Tibial nerve (tissue), 4 donors: ENCODE data around the gene ACTL6A. TPM values are rescaled to one million over a fixed set of nuclear protein-coding genes. Genes with fewer than 3 reads are reported as not detected.

Source experiments
- DNase-seq, 2 donors: peaks; one replicate each; pipeline ENCODE4 v3.0.0-alpha.2; 2019; ENCODE audit warnings: low spot score in 2 of 2
- H3K27ac ChIP-seq, 4 donors: fragments of 200-600 bp; sonication (generic) in 3 of 4; one replicate each; pipeline ENCODE4 v1.5.1; 2017 to 2019; ENCODE audit warnings: mild to moderate bottlenecking in 1 of 4
- H3K27me3 ChIP-seq, 2 donors: fragments of 200-600 bp; sonication (generic) in 1 of 2; one replicate each; pipeline versions ENCODE4 v1.5.1 to v1.6.0; 2017 to 2019
- H3K36me3 ChIP-seq, 3 donors: fragments of 200-600 bp; sonication (generic); one replicate each; pipeline ENCODE4 v1.5.1; 2018 to 2019
- H3K4me1 ChIP-seq, 4 donors: fragments of 200-600 bp; sonication (generic) in 3 of 4; one replicate each; pipeline ENCODE4 v1.5.1; 2017 to 2019
- H3K4me3 ChIP-seq, 4 donors: fragments of 200-600 bp; sonication (generic) in 3 of 4; one replicate each; pipeline ENCODE4 v1.5.1; 2017 to 2019; ENCODE audit warnings: mild to moderate bottlenecking in 1 of 4, moderate library complexity in 1 of 4
- H3K9me3 ChIP-seq, 4 donors: fragments of 200-600 bp; sonication (generic) in 3 of 4; one replicate each; pipeline ENCODE4 v1.5.1; 2017 to 2019
- CTCF ChIP-seq, 5 experiments: fragments of 200-600 bp in 3 of 5; fragments of 450-650 bp in 2 of 5; sonication (generic) in 3 of 5; IDR thresholded peaks; one replicate each; pipeline ENCODE4 v1.5.1; 2016 to 2019; ENCODE audit warnings: antibody characterized with exemption in 5 of 5, mild to moderate bottlenecking in 3 of 5, moderate library complexity in 2 of 5
- EP300 ChIP-seq, 2 donors: sonication (generic); formaldehyde crosslinking; IDR thresholded peaks; one replicate each; pipeline ENCODE4 v1.6.1; 2017; ENCODE audit warnings: antibody characterized with exemption in 2 of 2, mild to moderate bottlenecking in 1 of 2
- POLR2A ChIP-seq, 2 donors: fragments of 450-650 bp; IDR thresholded peaks; one replicate each; pipeline ENCODE4 v1.6.1; 2017; ENCODE audit warnings: antibody characterized with exemption in 2 of 2, mild to moderate bottlenecking in 2 of 2, moderate library complexity in 2 of 2
- WGBS, 2 donors: methylation state at CpG; one replicate each; pipeline ENCODE4 v1.1.5; 2018; 5-methylcytosine and 5-hydroxymethylcytosine counted together
- total RNA-seq, 4 donors: library from RNA; depleted of rRNA; stranded (reverse); fragments of >200 nt; gene quantifications; one replicate each; pipeline ENCODE4 v1.1.0, GENCODE V29; 2016

The ACTL6A gene
- total RNA-seq, 4 donors from 2014 or later, result 25.7 to 52.5 (median 36.3) TPM

GRCh38 chr3:179563271-179563783, 601 bp downstream of the ACTL6A start:
- Histone ChIP-seq H3K4me1 (peaks cover 0 to 33% (median 4%) of the 10 kb centered on the region in 4 donors), H3K9me3 (no peaks in the 10 kb centered on the region), H3K4me3 (peak overlapping the region; percentile 71 to 98 (median 86)), H3K27ac (peak overlapping the region; percentile 77 to 94 (median 88)), H3K36me3 (no peaks in the 10 kb centered on the region), H3K27me3 (no peaks in the 10 kb centered on the region)
- peak; percentile 15 to 43 for DNase-seq
- WGBS, 2 donors, result 0 to 1% methylated on average over 11 to 36 of the region's 40 CpGs
- no peak for TF ChIP-seq POLR2A (IDR thresholded peaks at IDR 0.05)
- TF ChIP-seq CTCF (IDR thresholded peaks at IDR 0.05), result peak; percentile 30 to 76 (median 51)

GRCh38 chr3:179565496-179565895, 2.8 kb downstream of the ACTL6A start:
- Histone ChIP-seq H3K36me3 (peaks cover 0 to 8% (median 0%) of the 10 kb centered on the region in 3 donors), H3K27me3 (no peaks in the 10 kb centered on the region), H3K4me3 (no peak overlapping the region), H3K27ac (no peak overlapping the region), H3K4me1 (peaks cover 0 to 26% (median 4%) of the 10 kb centered on the region in 4 donors), H3K9me3 (no peaks in the 10 kb centered on the region)
- TF ChIP-seq POLR2A (IDR thresholded peaks at IDR 0.05) (no peak), CTCF (IDR thresholded peaks at IDR 0.05) (no peak), EP300 (IDR thresholded peaks at IDR 0.05) (no peak)
- WGBS, 2 donors, result 80 to 84% methylated on average over 3 of the region's 3 CpGs
- no peak for DNase-seq

- DNase-seq, result no peak
- H3K9me3 ChIP-seq, result no peaks in the 10 kb centered on the region
- WGBS, 2 donors, result 94 to 97% methylated on average over 1 of the region's 1 CpG
- no peak for TF ChIP-seq EP300 (IDR thresholded peaks at IDR 0.05)
- no peak for TF ChIP-seq POLR2A (IDR thresholded peaks at IDR 0.05)
- TF ChIP-seq CTCF (IDR thresholded peaks at IDR 0.05), result no peak
- H3K36me3 ChIP-seq, result peaks cover 4 to 92% (median 17%) of the 10 kb centered on the region in 3 donors
- H3K4me3 ChIP-seq, result no peak overlapping the region
- H3K27me3 ChIP-seq, result no peaks in the 10 kb centered on the region
- H3K4me1 ChIP-seq, result no peaks in the 10 kb centered on the region
- H3K27ac ChIP-seq, result no peak overlapping the region
These were observed 18.3 kb downstream of the ACTL6A start for GRCh38 chr3:179580992-179581391.

GRCh38 chr3:179589143-179589542, 26.4 kb downstream of the ACTL6A start:
- H3K9me3 ChIP-seq, result no peaks in the 10 kb centered on the region
- H3K4me3 ChIP-seq, result no peak overlapping the region
- TF ChIP-seq EP300 (IDR thresholded peaks at IDR 0.05) (no peak), POLR2A (IDR thresholded peaks at IDR 0.05) (no peak), CTCF (IDR thresholded peaks at IDR 0.05) (no peak)
- no peaks in the 10 kb centered on the region for H3K27me3 ChIP-seq
- H3K27ac ChIP-seq, result no peak overlapping the region
- H3K36me3 ChIP-seq, result peaks cover 3 to 100% (median 37%) of the 10 kb centered on the region in 3 donors
- no peak for DNase-seq
- no peaks in the 10 kb centered on the region for H3K4me1 ChIP-seq

- no peaks in the 10 kb centered on the region for H3K4me1 ChIP-seq
- DNase-seq, result no peak
- TF ChIP-seq EP300 (IDR thresholded peaks at IDR 0.05) (no peak), POLR2A (IDR thresholded peaks at IDR 0.05) (no peak), CTCF (IDR thresholded peaks at IDR 0.05) (no peak)
- WGBS, 2 donors, result 62% methylated on average over 2 of the region's 2 CpGs
- H3K9me3 ChIP-seq, result no peaks in the 10 kb centered on the region
- H3K27me3 ChIP-seq, result no peaks in the 10 kb centered on the region
- H3K4me3 ChIP-seq, result no peak overlapping the region
- peaks cover 0 to 100% (median 32%) of the 10 kb centered on the region in 3 donors for H3K36me3 ChIP-seq
- H3K27ac ChIP-seq, result no peak overlapping the region
These were observed 27.9 kb downstream of the ACTL6A start for GRCh38 chr3:179590669-179591068.
